BE2C (cell line): ENCODE data around the gene ANHX.

Experiments
- DNase-seq: peaks from one replicate; pipeline ENCODE4 v3.0.0-alpha.2; 2020
- H3K27me3 ChIP-seq: fragments of 250-450 bp; sonication (Bioruptor Pico); 2 replicates; pipeline ENCODE4 v1.5.1; 2020; ENCODE audit warnings: mild to moderate bottlenecking
- H3K36me3 ChIP-seq: fragments of 250-450 bp; sonication (Bioruptor Pico); 2 replicates; pipeline ENCODE4 v1.5.1; 2020; ENCODE audit warnings: mild to moderate bottlenecking
- H3K4me1 ChIP-seq: fragments of 250-450 bp; sonication (Bioruptor Pico); 2 replicates; pipeline ENCODE4 v1.5.1; 2020
- H3K4me3 ChIP-seq: 2 replicates; pipeline ENCODE4 v1.5.1; 2011; ENCODE audit warnings: low read depth, low read length
- H3K9me3 ChIP-seq: fragments of 250-450 bp; sonication (Bioruptor Pico); 2 replicates; pipeline ENCODE4 v1.5.1; 2020
- CTCF ChIP-seq: IDR thresholded peaks from 2 replicates; pipeline ENCODE4 v1.5.1; 2012; ENCODE audit warnings: mild to moderate bottlenecking, low read depth, low read length

ANHX gene

GRCh38 chr12:133192847-133193246, 42.8 kb downstream of the ANHX start:
- no peak for DNase-seq
- no peaks in the 10 kb centered on the region for H3K4me1 ChIP-seq
- no peaks in the 10 kb centered on the region for H3K27me3 ChIP-seq
- H3K9me3 ChIP-seq: peaks cover 10% of the 10 kb centered on the region
- H3K4me3 ChIP-seq: no peak overlapping the region
- H3K36me3 ChIP-seq: peaks cover 81% of the 10 kb centered on the region
- TF ChIP-seq CTCF: no peak

GRCh38 chr12:133190176-133190575, 45.5 kb downstream of the ANHX start:
- peaks cover 17% of the 10 kb centered on the region for H3K9me3 ChIP-seq
- peaks cover 99% of the 10 kb centered on the region for H3K36me3 ChIP-seq
- DNase-seq: no peak

GRCh38 chr12:133181238-133181959, 54.3 kb downstream of the ANHX start, which contains the start of gene ZNF268:
TSS of gene ZNF268 (plus strand) at chr12:133181495. CDS start at chr12:133181998, 503 bp downstream.
- peak; percentile 96 for DNase-seq
- peaks cover 13% of the 10 kb centered on the region for H3K9me3 ChIP-seq
- H3K4me3 ChIP-seq: peak within 1 kb of the TSS; percentile 98
- H3K36me3 ChIP-seq: peaks cover 39% of the 10 kb centered on the region
- H3K4me1 ChIP-seq: no peaks in the 10 kb centered on the region; the same call in 1 of the 2 replicates
- no peaks in the 10 kb centered on the region for H3K27me3 ChIP-seq
- peak; percentile 92 for TF ChIP-seq CTCF

More at GRCh38 chr12:133190176-133190575, 45.5 kb downstream of the ANHX start:
- TF ChIP-seq CTCF: no peak
- Histone ChIP-seq H3K4me1 (no peaks in the 10 kb centered on the region), H3K4me3 (no peak overlapping the region), H3K27me3 (no peaks in the 10 kb centered on the region)

- Histone ChIP-seq H3K27me3 (no peaks in the 10 kb centered on the region), H3K4me3 (no peak overlapping the region), H3K4me1 (no peaks in the 10 kb centered on the region; the same call in 1 of the 2 replicates), H3K9me3 (peaks cover 13% of the 10 kb centered on the region), H3K36me3 (peaks cover 32% of the 10 kb centered on the region)
- no peak for TF ChIP-seq CTCF
- DNase-seq: no peak
These were observed 55.0 kb downstream of the ANHX start for GRCh38 chr12:133180669-133181068.

GRCh38 chr12:133174901-133175300, 60.8 kb downstream of the ANHX start:
- no peak for DNase-seq
- H3K27me3 ChIP-seq: no peaks in the 10 kb centered on the region
- no peak overlapping the region for H3K4me3 ChIP-seq
- no peak for TF ChIP-seq CTCF
- no peaks in the 10 kb centered on the region for H3K36me3 ChIP-seq
- peaks cover 3% of the 10 kb centered on the region; the same call in 1 of the 2 replicates for H3K9me3 ChIP-seq
- H3K4me1 ChIP-seq: no peaks in the 10 kb centered on the region

- Histone ChIP-seq H3K4me1 (no peaks in the 10 kb centered on the region), H3K36me3 (no peaks in the 10 kb centered on the region), H3K4me3 (no peak overlapping the region), H3K9me3 (peaks cover 3% of the 10 kb centered on the region; the same call in 1 of the 2 replicates), H3K27me3 (no peaks in the 10 kb centered on the region)
- DNase-seq: no peak
- TF ChIP-seq CTCF: no peak
These were observed 63.2 kb downstream of the ANHX start for GRCh38 chr12:133172491-133172890.
